ENCODE results near the gene TNRC6A.

DNA sequence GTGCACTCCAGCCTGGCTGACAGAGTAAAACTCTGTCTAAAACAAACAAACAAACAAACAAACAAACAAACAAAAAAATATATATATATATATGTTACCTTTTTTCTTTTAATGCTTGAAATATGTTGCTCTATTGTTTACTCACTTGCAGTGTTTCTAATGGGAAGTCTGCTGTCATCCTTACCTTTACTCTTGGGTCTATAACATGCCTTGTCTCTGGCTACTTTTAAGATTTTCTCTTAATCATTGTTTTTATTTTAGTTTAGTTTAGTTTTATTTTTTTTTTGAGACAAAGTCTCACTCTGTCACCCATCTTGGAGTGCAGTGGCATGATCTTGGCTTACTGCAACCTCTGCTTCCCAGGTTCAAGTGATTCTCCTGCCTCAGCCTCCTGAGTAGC lies 16.1 kb upstream of the TNRC6A start:
- TF ChIP-seq, protein P1, sequence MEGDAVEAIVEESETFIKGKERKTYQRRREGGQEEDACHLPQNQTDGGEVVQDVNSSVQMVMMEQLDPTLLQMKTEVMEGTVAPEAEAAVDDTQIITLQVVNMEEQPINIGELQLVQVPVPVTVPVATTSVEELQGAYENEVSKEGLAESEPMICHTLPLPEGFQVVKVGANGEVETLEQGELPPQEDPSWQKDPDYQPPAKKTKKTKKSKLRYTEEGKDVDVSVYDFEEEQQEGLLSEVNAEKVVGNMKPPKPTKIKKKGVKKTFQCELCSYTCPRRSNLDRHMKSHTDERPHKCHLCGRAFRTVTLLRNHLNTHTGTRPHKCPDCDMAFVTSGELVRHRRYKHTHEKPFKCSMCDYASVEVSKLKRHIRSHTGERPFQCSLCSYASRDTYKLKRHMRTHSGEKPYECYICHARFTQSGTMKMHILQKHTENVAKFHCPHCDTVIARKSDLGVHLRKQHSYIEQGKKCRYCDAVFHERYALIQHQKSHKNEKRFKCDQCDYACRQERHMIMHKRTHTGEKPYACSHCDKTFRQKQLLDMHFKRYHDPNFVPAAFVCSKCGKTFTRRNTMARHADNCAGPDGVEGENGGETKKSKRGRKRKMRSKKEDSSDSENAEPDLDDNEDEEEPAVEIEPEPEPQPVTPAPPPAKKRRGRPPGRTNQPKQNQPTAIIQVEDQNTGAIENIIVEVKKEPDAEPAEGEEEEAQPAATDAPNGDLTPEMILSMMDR (conservative IDR thresholded peaks at IDR 0.05; ENCODE audit: low read length) = no peak
- no peak for TF ChIP-seq EZH2phosphoT487 (IDR thresholded peaks at IDR 0.05; ENCODE audit: borderline replicate concordance)
